ENCODE data around the gene CLDN7. TPM values are rescaled to one million over a fixed set of nuclear protein-coding genes. Genes with fewer than 3 reads are reported as not detected.

Gene CLDN7
- total RNA-seq, 1 experiment from 2014 or later = 177 TPM

- Histone ChIP-seq H3K27me3 (ENCODE audit: insufficient read depth, low read length) (no peaks in the 10 kb centered on the region), H2BK120ac (ENCODE audit: low read depth, low read length, poor library complexity, severe bottlenecking) (no peak overlapping the region), H3T11ph (ENCODE audit: low read length) (no peak overlapping the region), H3K79me1 (ENCODE audit: insufficient read depth, low read depth, low read length, poor library complexity, severe bottlenecking) (no peaks in the 10 kb centered on the region), H3K23me2 (ENCODE audit: insufficient read length, low read depth, low read length, poor library complexity, severe bottlenecking) (peaks cover 23% of the 10 kb centered on the region), H3K4me2 (ENCODE audit: insufficient read depth, insufficient read length, low read length) (peak overlapping the region; percentile 87), H3K27ac (ENCODE audit: insufficient read length, low read depth, low read length) (no peak overlapping the region), H2BK20ac (ENCODE audit: low read depth, low read length, poor library complexity, severe bottlenecking) (no peak overlapping the region), H3K79me2 (ENCODE audit: insufficient read depth, low read length) (no peaks in the 10 kb centered on the region), H3K4ac (ENCODE audit: low read depth, low read length) (no peak overlapping the region), H3K9me3 (ENCODE audit: control insufficient read depth, low read depth, low read length) (no peaks in the 10 kb centered on the region), H3K4me1 (ENCODE audit: insufficient read depth, low read length) (no peaks in the 10 kb centered on the region; the same call in 1 of the 2 replicates), H2BK15ac (ENCODE audit: low read depth, low read length) (no peak overlapping the region), H4K91ac (ENCODE audit: insufficient read length, low read depth, low read length) (no peak overlapping the region), H2AK5ac (ENCODE audit: insufficient read length, low read length) (no peak overlapping the region), H3K14ac (ENCODE audit: insufficient read depth, low read length) (no peak overlapping the region), H2BK5ac (ENCODE audit: insufficient read length, low read length) (no peak overlapping the region), H3K9ac (ENCODE audit: extremely low read depth, insufficient read length, low read length) (no peak overlapping the region), H4K20me1 (ENCODE audit: control insufficient read depth, insufficient read depth, insufficient read length) (no peaks in the 10 kb centered on the region), H3K56ac (ENCODE audit: insufficient read length, low read depth, low read length) (no peak overlapping the region), H4K8ac (replicated peaks; ENCODE audit: insufficient read length, low read depth, low read length) (no peak overlapping the region), H3K18ac (ENCODE audit: insufficient read length, low read depth, low read length) (no peak overlapping the region), H2AFZ (ENCODE audit: low read length) (no peak overlapping the region), H2BK12ac (ENCODE audit: insufficient read length, low read depth, low read length) (no peak overlapping the region), H4K5ac (ENCODE audit: insufficient read length, low read depth, low read length) (no peak overlapping the region), H3K23ac (ENCODE audit: insufficient read length, low read depth, low read length) (no peak overlapping the region)
- Mint-ChIP-seq H3K4me3 (peak overlapping the region; percentile 95 to 97), H3K36me3 (ENCODE audit: insufficient read depth in 1 of 3, low read depth in 3 of 3) (peaks cover 8 to 21% (median 13%) of the 10 kb centered on the region in 3 experiments; a peak in 6 of 7 replicates), H3K4me1 (peaks cover 62% of the 10 kb centered on the region in 2 experiments), H3K27ac (peak overlapping the region in 2 of 3 experiments; percentile 77 to 86; a peak in 3 of 7 replicates), H3K9me3 (no peaks in the 10 kb centered on the region; a peak in 1 of 5 replicates), H3K27me3 (ENCODE audit: low read depth) (no peaks in the 10 kb centered on the region; the same call in none of the 2 replicates)
- no CpG with 5 or more reads among the region's 32 CpGs for WGBS (ENCODE audit: extremely low coverage, insufficient read length, low lambda C conversion rate)
- TF ChIP-seq CTCF (conservative IDR thresholded peaks at IDR 0.05) = no peak
- peak; percentile 75 for DNase-seq
These were observed 44.9 kb downstream of the CLDN7 start for GRCh38 chr17:7217113-7217987.

Data from H9 (cell line).